Ramos (cell line): ENCODE data around the gene MMD2.

Experiments
- in situ Hi-C: fragments of 300-500 bp; cut with MboI; formaldehyde crosslinking; loops from one replicate; pipeline ENCODE4 v1.14.3; 2022; ENCODE audit warnings: low sequenced_read_pairs; ENCODE audit not compliant: unreplicated experiment

MMD2 gene

DNA sequence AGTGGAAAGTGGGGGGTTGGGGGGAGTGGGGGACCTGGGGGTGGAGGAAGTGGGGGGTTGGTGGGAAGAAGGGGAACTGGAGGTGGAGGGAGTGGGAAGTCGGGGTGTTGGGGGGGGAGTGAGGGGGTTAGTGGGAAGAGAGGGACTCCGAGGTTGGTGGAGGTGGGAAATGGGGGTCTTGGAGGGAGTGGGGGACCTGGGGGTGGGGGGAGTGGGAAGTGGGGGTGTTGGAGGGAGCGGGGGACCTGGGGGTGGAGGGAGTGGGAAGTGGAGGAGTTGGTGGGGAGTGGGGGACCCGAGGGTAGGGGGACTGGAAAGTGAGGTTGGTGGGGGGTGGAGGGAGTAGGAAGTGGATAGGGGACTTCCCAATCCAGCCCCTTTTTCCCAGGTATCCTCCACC is 906 bp upstream of the MMD2 start:
- in situ Hi-C loops, result no loop called here

DNA sequence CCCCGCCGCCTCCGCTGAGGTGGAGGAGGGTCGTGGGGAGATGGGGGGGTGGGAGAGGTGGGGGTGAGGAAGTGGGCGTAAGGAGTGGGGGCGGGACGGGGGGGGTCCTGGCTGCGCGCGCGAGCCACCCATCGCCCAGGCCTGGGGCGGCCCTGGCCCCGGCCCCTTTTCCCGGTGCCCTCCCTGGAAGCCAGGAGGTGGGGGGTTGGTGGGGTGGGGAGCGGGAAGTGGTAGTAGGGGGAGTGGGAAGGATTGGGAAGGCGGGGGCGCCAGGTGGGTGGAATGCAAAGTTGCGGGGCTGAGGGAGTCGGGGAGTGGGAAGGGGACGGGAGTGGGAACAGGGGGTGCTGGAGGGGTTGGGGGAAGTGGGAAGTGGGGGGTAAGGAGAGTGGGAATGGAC is 319 bp upstream of the MMD2 start:
- in situ Hi-C loops, result no loop called here

DNA sequence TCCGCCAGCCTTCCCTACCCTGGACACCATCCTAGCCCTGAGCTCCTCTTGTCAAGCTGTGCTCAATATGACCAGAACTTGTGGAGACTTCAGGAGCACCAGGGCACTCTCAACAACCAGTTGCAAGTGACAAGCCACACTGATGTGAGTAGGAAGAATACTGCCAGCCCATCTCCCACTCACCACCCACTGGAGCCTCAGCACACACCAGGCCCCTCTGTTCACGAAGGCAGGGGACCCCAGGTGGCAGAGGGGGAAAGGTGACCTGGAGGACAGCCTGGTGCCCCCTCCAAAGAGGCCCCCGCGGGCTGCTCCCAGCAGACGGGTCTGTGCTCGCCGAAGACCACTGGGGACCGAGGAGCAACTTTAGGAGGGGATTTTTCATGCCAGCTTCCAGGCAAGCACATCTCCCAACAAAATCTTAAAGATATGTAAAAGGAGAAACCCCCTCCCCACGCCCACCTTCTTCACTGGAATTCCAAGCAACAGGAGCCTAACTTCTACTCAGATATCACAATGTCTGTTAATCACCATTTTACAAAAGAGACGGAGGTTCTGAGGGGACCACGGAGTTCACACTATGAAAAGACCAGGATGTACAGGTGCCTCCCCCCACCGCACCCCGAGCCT is 1.0 kb downstream of the MMD2 start:
- in situ Hi-C loops, result no loop called here

DNA sequence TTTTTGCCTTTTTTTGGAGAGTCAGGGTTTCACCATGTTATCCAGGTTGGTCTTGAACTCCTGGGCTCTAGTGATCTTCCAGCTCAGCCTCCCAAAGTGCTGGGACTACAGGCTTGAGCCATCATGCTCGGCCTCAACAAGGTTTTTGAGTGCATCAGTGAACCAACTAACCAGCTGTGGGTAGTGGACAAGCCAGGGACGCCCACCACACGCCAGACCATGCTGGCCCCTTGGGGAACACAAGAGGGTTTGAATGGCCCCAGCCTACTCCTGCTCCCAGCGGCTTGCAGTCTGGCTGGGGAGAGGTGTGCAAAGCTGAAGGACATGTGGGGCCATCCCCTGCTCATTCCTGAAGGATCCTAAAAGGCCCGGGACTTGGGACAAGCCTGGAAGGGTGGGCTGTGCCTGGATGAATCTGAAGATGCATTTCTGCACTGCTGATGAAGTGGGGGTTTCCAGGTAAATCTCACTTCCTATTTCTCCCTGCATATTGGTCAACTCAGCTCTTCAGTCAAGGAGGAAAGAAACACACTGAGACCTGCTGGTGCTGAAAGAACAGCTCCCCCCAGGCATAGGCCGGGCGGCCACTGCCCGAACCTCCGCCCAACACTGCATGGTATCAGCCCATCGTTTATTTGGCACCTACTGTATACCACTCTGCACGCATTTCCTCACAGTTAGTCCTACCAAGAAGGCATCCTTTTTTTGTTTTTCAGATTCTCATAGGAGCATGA is 6.9 kb downstream of the MMD2 start:
- in situ Hi-C loops, result no loop called here

DNA sequence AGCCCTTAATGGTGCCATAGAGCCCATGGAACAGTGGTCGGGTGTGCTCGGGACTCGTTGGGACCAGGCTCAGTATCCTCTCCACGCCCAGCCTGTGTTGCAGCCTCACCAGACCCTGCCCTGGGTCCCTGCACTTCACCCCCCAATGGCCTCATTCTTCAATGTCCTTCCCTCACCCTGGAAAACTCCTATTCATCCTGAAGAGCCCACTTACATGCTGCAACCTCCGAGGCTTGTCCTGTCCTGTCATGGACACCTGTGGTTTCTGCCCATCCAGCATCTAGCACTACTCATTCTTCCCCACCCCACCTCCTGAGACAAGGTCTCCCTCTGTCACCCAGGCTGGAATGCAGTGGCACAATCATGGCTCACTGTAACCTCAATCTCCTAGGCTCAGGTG is 7.7 kb downstream of the MMD2 start:
- in situ Hi-C loops, result no loop called here

DNA sequence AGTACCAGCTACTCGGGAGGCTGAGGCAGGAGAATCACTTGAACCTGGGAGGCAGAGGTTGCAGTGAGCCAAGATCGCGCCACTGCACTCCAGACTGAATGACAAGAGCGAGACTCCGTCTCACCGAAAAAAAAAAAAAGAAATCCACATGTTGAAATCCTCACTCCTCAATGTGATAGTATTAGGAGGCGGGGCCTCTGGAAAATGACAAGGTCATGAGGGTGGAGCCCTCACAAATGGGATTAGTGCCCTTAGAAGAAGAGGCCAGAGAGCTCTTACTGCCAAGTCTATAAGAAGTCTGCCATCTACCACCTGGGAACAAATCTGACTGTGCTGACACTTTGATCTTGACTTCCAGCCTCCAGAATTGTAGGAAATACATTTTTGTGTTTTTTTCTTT is 10.6 kb downstream of the MMD2 start:
- in situ Hi-C loops, result no loop called here

DNA sequence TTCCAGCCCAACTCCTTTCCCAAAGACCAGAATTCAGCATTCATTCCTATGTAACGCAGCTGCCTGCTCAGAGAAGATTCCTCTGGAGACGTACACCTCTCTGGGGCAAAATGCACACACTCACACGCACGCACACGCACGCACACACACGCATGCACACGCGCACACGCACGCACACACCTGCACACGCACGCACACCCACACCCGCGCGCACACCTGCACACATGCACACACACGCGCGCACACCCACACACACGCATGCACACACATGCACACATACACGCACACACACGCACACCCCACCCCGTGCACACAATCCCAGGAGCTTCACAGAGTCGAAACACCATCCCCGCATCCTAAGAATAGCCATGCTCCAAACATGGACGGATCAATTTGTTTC is 13.0 kb downstream of the MMD2 start:
- in situ Hi-C loops, result no loop called here

DNA sequence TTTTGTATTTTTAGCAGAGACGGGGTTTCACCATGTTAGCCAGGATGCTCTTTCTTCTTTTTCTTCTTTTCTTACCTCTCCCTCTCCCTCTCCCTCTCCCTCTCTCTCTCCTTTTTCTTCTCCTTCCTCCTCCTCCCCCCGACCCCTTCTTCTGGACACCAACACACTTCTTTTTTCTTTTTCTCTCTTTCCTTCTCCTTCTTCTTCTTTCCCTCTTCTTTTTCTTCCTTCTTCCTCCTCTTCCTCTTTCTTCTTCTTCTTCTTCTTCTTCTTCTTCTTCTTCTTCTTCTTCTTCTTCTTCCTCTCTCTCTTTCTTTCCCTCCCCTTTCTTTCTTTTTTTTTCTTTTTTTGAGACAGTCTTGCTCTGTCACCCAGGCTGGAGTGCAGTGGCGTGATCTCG is 14.0 kb downstream of the MMD2 start:
- in situ Hi-C loops, result no loop called here

DNA sequence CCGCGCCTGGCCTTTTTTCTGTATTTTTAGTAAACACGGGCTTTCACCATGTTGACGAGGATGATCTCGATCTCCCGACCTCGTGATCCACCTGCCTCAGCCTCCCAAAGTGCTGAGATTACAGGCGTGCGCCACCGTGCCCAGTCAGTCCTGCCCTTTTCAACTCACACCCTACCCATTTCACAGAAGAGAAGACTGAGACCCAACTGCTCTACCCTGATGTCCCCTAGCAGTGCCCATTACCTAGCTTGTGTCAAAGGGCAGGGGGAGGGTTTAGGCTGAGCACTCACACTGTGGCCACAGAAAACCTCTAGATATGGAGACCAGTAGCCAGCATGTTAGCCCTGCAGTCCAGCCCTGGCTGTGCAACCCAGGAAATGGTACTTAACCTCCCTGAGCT is 15.7 kb downstream of the MMD2 start:
- in situ Hi-C loops, result no loop called here

DNA sequence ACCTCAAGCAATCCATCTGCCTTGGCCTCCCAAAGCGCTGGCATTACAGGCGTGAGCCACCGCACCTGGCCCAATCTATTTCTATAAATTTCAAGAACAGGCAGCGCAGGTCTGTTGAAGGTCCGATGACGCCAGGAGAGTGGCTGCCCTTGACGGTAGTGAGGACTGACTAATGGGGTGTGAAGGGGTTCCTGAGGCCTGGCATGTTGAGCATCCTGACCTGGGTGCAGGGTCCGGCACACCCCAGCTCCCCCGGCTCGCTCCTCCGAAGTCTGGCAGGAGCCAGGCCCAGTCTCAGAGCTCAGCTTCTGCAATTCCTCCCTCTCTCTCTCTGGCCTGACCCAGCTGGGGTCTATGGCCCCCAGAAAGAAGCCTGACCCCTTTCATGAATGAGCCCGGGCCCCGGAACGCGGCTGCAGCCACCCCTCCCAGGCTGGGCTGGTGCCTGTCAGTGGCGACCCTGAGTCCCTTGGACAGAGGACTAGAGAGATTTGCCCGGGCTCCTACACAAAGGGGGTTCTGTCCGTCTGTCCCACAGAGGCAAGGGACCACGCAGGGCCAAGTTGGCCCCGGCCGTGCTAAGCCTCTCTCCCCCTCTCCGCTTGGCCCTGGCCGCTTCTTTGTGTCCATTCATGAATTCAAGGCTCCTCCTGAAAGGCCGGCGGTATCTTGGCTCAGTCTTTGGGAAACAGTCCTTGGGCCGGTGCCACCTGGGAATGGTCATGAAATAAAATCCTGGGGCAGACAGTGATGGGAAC is 18.8 kb downstream of the MMD2 start:
- in situ Hi-C loops, result no loop called here

DNA sequence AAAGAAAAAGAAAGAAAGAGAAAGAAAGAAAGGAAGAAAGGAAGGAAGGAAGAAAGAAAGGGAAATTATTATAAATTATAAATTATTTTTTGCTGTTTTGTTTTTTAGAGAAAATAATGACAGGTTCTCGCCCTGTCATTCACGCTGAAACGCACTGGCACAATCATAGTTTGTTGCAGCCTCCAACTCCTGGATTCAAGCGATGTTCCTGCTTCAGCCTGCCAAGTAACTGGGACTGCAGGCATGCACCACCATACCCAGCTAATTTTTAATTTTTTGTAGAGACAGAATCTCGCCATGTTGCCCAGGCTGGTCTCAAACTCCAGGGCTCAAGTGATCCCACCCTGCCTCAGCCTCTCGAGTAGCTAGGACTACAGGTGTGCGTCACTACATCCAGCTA is 21.6 kb downstream of the MMD2 start:
- in situ Hi-C loops, result no loop called here

DNA sequence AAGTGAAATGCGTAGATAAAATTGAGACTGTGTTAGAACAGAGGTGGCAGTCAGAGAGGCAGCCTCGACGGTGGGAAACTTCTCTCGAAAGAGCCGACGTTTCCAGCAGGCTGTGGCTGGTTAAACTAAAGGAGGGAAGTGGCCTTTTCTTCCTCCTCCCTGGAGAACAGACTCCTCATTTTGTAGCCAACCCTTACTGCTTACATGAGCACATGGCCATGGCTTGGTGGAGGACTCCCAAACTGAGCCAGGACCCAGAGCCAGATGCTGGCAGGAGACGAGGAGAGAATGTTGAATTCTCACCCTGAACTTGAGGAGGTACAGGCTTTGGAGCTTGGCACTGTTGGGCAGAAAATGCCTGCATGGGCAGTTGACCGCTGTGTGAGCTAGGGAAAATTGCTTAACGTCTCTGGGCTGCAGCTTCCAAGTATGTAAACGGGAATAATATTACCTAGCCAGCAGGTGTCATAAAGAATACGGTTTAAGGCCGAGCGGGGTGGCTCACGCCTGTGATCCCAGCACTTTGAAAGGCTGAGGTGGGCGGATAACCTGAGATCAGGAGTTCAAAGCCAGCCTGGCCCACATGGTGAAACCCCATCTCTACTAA is 24.5 kb downstream of the MMD2 start:
- in situ Hi-C loops, result no loop called here

DNA sequence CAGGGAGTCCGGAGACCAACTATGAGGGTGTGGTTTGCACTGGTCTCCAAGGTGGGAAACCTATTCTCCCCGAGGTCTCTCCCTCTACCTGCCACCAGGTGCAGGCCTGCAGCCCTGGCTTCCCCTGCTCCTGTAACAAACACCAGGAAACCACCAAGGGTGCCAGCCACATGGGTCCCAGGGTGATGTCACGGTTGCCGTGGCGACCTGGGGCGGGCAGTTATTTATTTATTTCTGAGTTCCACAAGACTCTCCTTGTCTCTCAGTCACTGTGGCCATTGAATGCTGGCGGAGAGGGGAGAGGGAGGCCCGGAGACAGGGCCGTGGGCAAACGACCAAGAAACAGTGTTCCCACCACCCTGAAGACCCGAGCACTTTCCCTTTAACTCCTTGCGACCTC is 27.0 kb downstream of the MMD2 start:
- in situ Hi-C loops, result no loop called here

DNA sequence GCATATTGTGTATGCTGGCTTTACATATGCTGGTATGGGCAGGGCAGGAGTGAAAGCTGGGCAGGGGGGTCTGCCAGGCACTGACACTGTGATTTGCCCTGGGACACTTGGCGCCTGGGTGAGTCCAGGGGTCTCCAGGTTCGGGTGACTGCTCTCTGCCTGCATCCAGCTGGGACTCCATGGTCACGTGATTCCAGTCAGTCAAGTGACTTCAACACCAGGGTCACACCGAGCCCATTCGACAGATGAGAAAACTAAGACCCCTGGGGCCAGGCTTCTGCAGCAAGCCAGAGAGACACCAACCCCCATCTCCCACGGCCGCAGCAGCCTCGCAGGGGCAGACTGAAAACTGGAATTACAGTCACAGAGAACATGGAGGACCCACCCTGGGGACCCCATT is 30.0 kb downstream of the MMD2 start:
- in situ Hi-C loops, result no loop called here

DNA sequence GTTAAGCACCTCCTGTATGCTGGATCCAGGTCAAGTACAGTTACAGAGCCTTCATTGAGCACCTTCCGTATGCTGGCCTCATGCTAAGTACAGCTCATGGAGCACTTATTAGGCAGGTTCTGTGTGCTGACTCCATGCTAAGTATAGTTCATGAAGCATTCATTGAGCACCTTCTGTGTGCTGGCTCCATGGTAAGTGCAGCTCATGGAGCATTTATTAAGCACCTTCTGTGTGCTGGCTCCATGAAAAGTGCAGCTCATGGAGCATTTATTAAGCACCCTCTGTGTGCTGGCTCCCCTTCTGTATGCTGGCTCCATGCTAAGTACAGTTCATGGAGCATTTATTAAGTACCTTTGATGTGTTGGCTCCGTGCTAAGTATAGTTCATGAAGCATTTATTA is 30.5 kb downstream of the MMD2 start:
- in situ Hi-C loops, result no loop called here

DNA sequence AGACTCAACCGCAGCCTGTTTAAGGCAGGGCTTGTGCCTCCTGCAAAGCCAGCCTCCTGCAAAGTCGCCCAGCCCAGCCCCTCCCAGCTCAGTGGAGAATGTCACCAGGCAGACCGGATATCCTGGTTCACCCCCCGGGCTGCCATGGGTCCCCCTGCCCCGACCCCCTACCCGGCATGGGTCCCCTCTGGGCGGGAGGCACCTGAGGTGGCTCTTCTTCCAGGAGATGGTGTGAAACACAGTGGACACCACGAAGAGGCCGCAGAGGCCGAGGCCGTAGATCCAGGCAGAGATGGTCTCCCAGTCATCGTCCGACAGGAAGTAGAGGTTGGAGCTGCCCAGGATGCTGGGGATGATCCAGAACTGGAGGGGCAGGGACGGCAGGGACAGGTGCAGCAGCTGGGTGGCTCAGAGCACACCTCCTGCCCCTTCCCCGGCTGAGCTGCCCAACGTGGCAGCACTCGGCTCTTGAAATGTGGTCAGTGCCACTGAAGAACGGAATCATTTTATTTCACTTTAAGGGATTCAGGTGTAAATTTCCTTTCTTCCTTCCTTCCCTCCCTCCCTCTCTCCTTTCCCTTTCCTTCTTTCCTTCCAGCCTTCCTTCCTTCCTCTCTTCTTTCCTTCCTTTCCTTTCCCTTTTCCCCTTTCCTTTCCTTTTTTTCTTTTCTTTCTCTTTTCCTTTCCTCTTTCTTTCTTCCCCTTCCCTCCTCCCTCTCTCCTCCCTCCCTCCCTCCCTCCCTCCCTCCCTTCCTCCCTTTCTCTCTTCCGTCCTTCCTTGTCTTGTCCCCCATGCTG is 38.8 kb downstream of the MMD2 start:
- in situ Hi-C loops, result no loop called here

DNA sequence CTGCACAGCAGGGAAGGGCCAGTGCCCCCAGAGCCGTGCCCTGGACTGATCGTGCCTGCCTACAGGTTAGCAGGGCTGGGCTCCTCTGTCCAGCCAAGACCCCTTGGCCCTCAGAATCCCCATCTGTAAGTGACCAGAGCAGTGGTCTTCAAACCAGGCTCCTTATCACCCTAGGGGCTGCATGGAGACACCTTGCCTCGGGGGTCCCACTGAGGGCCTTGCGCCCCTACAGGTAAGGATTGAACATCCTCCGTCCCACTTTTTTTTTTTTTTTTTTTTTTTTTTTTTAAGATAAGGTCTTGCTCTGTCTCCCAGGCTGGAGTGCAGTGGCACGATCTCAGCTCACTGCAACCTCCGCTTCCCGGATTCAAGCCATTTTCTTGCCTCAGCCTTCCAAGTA is 42.9 kb downstream of the MMD2 start:
- in situ Hi-C loops, result no loop called here

DNA sequence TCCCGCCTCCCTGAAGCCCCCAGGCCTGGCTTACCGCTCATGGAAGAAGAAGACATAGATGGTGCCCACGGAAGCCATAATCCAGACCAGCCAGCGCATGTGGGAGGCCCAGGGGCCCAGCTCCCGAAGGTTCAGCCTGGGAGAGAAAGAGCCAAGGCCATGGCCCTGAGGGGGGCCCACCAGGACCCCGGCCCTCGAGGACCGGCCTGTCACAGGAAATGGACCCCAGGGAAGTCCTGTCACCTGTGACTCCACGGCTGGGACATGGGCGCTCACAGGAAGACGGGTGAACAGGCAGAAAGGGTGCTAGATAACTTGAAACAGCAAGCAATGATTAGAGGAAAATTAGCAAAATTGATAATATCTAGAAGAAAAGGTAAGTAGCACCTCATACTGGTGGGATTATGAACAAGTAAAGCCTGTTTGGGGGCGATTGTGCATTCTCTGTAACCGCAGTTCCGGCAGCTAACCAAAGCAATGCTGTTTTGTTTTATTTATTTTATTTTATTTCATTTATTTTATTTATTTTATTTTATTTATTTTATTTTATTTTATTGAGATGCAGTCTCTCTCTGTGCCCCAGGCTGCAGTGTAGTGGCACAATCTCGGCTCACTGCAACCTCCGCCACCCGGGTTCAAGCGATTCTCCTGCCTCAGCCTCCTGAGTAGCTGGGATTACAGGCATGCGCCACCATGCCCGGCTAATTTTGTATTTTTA is 47.7 kb downstream of the MMD2 start:
- in situ Hi-C loops, result no loop called here

DNA sequence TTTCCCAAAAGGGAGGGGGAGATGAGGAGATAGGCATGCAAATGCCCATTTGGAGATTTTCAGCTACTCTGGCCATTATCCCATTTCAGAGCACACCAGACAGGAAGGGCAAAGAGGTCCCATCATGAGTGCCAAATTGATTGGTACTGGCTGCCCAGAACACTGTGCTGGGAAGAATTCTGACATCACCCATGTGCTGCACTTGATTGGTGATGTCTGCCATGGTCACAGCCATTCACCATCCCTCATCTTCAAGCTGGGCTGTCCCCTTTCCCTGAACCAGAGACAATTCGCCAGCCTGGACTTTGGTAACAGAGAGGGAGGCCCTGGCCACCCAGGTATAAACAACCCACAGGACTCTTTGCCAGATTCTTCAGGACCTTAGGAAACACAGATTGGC is 52.3 kb downstream of the MMD2 start:
- in situ Hi-C loops, result no loop called here

DNA sequence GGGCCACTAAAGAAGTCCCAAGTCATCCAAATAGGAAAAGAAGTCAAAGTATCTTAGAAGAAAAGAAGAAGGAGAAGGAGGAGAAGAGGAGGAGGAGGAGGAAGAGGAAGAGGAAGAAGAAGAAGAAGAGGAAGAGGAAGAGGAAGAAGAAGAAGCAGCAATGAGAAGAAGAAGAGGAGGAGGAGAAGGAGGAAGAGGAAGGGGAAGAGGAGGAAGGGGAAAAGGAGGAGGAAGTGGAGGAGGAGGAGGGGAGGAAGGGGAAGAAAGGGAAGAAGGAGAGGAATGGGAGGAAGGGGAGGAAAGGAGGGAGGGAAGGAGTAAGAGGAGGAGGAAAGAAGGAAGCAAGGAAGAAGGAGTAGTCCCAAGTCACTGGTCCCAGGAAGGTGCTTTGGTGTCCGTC is 53.8 kb downstream of the MMD2 start:
- in situ Hi-C loops, result no loop called here
